NCI-H128 (cell line): ENCODE results near the gene PLA2G4D.
A peak's percentile ranks its signal among the peaks of the same experiment; 100 is the strongest.

Experiments
- DNase-seq: peaks from one replicate; lab custom pipeline; 2025; ENCODE audit not compliant: unreplicated experiment; lab: John Stamatoyannopoulos, UW

The PLA2G4D gene

GRCh38 chr15:42056934-42057798 lies 37.2 kb downstream of the PLA2G4D start:
- peak; percentile 7 for DNase-seq

GRCh38 chr15:42053914-42054313 lies 40.4 kb downstream of the PLA2G4D start:
- DNase-seq: no peak

GRCh38 chr15:42053010-42053409 lies 41.4 kb downstream of the PLA2G4D start:
- DNase-seq: no peak

GRCh38 chr15:42050484-42051255 lies 43.7 kb downstream of the PLA2G4D start:
- DNase-seq: no peak

- no peak for DNase-seq
Observed at GRCh38 chr15:42048821-42049200, 45.6 kb downstream of the PLA2G4D start.

GRCh38 chr15:42048080-42048820 lies 46.1 kb downstream of the PLA2G4D start:
- no peak for DNase-seq

- no peak for DNase-seq
Observed at GRCh38 chr15:42046597-42046996, 47.8 kb downstream of the PLA2G4D start.

GRCh38 chr15:42045211-42045615 lies 49.1 kb downstream of the PLA2G4D start:
- DNase-seq: no peak

GRCh38 chr15:42042602-42043400 lies 51.6 kb downstream of the PLA2G4D start:
- DNase-seq: no peak

GRCh38 chr15:42038401-42038800 lies 56.0 kb downstream of the PLA2G4D start:
- no peak for DNase-seq

GRCh38 chr15:42037656-42038055 lies 56.7 kb downstream of the PLA2G4D start:
- peak; percentile 60 for DNase-seq

GRCh38 chr15:42036966-42037365 lies 57.4 kb downstream of the PLA2G4D start:
- DNase-seq: no peak

- no peak for DNase-seq
Observed at GRCh38 chr15:42036112-42036905, 58.1 kb downstream of the PLA2G4D start.

- DNase-seq: no peak
Observed at GRCh38 chr15:42035435-42035761, 59.0 kb downstream of the PLA2G4D start.

- DNase-seq: no peak
Observed at GRCh38 chr15:42034628-42035434, 59.5 kb downstream of the PLA2G4D start.

- no peak for DNase-seq
Observed at GRCh38 chr15:42033214-42033873, 61.0 kb downstream of the PLA2G4D start.

- DNase-seq: no peak
Observed at GRCh38 chr15:42032376-42033213, 61.8 kb downstream of the PLA2G4D start.
